ENCODE results near the gene PELI2.

GRCh38 chr14:56270921-56271320 lies 152.7 kb downstream of the PELI2 start:
- no peak for TF ChIP-seq ZNF565 (CRISPR knock-in tag; conservative IDR thresholded peaks at IDR 0.05; ENCODE audit: low read depth)
- no peak for TF ChIP-seq GLIS3 (CRISPR knock-in tag; IDR thresholded peaks at IDR 0.05)
- no peak for TF ChIP-seq ZNF8 (CRISPR knock-in tag; IDR thresholded peaks at IDR 0.05)
- no peak for TF ChIP-seq ZFP30 (CRISPR knock-in tag; IDR thresholded peaks at IDR 0.05)
- TF ChIP-seq BACH2 (CRISPR knock-in tag; IDR thresholded peaks at IDR 0.05; ENCODE audit: borderline replicate concordance) = no peak
- TF ChIP-seq ARNTL (CRISPR knock-in tag; IDR thresholded peaks at IDR 0.05; ENCODE audit: borderline replicate concordance, low read depth) = no peak
- TF ChIP-seq ZNF70 (CRISPR knock-in tag; IDR thresholded peaks at IDR 0.05) = no peak
- TF ChIP-seq ISL1 (CRISPR knock-in tag; IDR thresholded peaks at IDR 0.05) = no peak
- TF ChIP-seq PATZ1 (CRISPR knock-in tag; IDR thresholded peaks at IDR 0.05; ENCODE audit: borderline replicate concordance) = no peak
- TF ChIP-seq ZC3H10 (CRISPR knock-in tag; IDR thresholded peaks at IDR 0.05) = no peak
- TF ChIP-seq POU6F1 (CRISPR knock-in tag; IDR thresholded peaks at IDR 0.05; ENCODE audit: borderline replicate concordance, low read depth) = no peak

Data from SK-N-SH treated with all-trans-retinoic acid at 6 μM for 48 hours (cell line).